NCI-H2081 treated with DMSO at 0.1 percent for 48 hours (cell line): ENCODE data around the gene PTGES3.

ENCODE experiments used
- DNase-seq: peaks from one replicate; lab custom pipeline; 2025; lab: John Stamatoyannopoulos, UW

PTGES3 gene

DNA sequence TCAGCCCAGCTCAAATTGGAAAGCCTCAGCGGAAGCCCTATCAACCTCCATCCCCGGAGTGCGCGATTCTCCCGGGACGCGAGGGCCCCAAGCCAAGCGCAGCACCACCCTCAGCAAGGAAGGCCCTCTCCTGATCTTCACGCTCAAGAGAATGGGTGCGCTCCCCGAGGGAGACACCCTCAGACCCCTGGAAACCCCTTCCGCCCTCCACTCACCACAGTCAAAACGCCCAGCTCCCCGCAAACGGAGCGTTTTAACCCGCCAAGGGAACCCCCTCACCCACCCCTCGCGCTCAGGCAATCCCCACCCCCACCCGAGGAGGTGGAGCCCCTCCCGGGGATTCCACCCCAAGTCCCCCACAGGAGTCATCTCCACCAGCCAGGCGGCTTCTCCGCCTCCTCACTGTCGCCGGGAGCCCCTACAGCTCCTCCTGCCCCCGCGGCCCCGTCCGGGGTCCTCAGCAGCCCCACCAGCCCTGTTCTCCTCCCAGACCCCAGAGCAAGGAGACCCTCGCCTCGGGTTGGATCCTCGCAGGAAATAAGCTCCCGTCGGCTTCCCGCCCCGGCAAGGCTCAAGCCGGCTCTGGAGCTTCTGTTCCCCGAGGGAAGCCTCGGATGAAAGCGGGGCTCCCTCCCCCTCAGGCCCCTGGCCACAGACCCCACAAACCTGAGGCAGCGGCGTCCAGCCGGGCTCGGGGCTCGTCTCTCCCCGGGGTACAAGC lies 58.5 kb downstream of the PTGES3 start:
- no peak for DNase-seq

DNA sequence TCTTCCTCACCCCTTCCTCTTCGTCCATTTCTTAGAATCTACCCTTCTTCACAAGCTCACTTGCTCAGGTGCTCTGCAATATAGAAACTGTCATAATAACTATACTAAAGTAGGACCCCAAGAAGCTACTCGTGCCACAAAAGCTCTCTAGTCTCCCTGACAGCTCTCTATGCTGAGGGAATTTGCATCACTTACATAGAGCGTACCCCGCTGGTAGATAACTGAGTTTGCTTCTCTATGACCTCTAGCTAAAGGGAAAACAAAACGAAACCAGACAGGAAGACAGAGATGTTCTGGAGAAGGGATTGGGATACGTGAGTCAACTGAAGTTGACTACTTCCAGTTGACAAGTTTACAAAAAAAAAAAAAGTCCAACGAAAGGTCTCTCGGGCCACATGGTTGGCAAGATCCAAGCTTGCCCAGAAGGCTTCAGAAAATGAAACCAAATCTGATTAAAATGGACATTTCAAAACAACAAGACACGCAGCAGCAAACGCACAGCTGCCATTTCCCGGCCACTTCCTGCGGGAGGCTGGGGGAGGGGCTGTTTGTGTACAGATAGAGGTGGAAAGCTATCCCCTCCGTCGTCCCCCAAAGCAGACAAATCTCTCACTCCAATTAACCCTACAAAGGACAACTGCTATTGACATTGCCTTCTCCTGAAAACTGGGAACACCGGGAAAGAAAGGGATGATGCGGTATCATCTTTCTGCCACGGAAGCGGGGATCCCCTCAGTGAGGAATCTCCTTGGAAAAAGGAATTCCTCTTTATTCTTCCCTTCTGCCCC lies 59.2 kb downstream of the PTGES3 start:
- no peak for DNase-seq

DNA sequence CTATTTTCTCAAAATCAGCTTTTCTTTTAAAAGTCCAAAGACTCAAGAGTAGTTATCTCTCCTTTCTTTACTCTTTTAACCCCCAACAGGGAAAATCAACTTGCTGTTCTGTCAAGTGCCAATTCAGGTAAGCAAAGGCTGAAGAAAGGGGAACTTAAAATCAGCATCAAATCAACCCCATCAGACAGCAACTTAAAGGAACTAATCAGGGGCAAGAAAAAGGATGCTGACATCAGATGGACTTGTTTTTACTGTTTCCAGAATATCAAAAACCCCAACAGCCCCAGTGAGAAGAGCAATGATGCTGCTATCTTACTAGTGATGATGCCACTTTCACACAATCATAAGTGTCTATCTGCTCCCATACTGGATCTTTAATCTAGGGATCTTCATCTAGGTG lies 61.4 kb downstream of the PTGES3 start:
- DNase-seq: no peak

DNA sequence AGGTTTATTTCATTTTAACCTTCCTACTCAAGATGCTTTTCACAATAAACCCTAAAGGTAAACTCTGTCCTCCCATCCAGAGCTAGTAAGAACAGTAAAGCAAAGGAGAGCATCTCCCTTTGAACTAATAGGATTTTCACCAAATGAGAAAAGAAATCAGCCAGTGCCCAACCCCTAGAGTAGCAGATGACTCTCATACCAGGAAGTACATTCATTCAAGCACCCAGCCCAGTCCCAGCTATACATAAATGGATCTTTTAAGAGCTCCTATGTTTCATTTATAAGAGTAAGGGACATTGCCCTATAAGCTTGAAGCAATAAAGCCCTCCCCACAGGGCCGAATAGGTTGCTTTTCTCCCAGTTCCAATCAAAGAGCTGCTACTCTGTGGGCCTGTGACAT lies 65.5 kb downstream of the PTGES3 start:
- DNase-seq: no peak

- DNase-seq: no peak
Observed at GRCh38 chr12:56616925-56617324, 71.2 kb downstream of the PTGES3 start.

DNA sequence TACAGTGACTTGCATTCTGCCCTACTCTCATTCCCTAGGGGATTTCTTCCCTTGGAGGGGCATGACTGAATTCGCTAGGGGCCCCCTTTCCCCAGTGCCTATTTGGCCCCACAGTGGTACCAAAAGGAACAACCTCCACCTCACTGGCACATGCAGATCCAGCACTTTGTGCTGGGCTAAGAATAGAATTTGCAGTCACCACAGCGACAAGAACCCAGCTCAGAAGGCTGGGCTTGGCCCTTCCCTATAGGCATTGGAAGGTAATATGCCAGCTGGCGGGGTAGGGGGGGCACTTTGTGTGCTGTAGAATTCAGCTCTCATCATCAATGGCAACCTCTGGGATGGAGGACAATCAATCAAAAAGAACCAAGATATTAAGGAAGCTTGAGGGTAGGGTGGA lies 71.8 kb downstream of the PTGES3 start:
- DNase-seq: no peak

- DNase-seq: no peak
Observed at GRCh38 chr12:56614627-56615026, 73.5 kb downstream of the PTGES3 start.
